ENCODE results near the gene HTN3. TPM values are rescaled to one million over a fixed set of nuclear protein-coding genes. Genes with fewer than 3 reads are reported as not detected.
"Not testable (repeated sequence)": the region's sequence is repeated elsewhere in the genome, so short reads cannot be mapped to it uniquely, and the experiment has no call there.

The HTN3 gene
- total RNA-seq (2014; rRNA removed; shearing (Covaris generic)): not detected in 2 replicates

DNA sequence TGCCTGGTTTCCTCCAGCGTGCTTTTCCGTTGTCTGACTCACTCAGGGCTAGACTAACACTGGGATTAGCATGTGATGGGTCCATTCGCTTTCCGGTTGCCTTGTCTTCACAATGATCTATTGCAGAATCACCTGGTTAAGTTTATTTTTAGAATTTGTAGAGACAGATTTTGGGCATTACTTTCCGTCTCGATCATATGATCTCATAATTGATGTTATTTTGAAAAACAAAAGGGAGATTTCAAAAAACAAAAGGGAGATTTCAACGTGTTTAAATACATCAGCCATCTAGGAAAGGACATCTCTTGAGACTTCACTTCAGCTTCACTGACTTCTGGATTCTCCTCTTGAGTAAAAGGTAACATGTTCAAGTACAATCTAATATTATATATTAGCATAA is at the start of gene HTN3:
TSS of gene HTN3 (plus strand) at position 301 of the 400 bp plus-strand sequence. CDS start 2,282 bp downstream, outside the sequence.
- DNase-seq (ENCODE audit: low spot score); in situ Hi-C loops (cut with HindIII; ENCODE audit: low sequenced_read_pairs): not testable (repeated sequence)

- in situ Hi-C loops (cut with HindIII; ENCODE audit: low sequenced_read_pairs): no loop called here
- DNase-seq (ENCODE audit: low spot score): no peak
Observed at GRCh38 chr4:69984030-69984443, 44.2 kb upstream of the HTN3 start.

DNA sequence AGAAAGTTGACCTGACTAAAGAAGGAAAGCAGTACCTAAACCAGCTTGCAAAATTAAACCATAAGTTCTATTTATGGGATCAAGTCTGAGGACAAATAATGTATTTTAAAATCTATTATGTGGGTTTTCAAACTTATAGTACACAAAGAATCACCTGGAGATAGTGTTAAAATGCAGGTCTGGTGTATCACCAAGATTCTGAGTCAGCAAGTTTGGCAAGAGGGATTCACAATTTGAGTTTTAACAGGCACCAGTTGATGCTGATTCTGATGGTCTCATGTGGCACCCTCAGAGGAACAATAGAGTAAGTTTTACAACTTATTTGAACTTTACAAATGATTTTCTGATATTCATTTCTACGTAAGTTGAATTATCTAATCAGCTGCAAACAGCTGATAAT is 41.6 kb upstream of the HTN3 start:
- in situ Hi-C loops (cut with HindIII; ENCODE audit: low sequenced_read_pairs): no loop called here
- DNase-seq (ENCODE audit: low spot score): no peak

GRCh38 chr4:69991016-69991415 is 37.2 kb upstream of the HTN3 start:
- no peak for DNase-seq (ENCODE audit: low spot score)
- in situ Hi-C loops (cut with HindIII; ENCODE audit: low sequenced_read_pairs): no loop called here

DNA sequence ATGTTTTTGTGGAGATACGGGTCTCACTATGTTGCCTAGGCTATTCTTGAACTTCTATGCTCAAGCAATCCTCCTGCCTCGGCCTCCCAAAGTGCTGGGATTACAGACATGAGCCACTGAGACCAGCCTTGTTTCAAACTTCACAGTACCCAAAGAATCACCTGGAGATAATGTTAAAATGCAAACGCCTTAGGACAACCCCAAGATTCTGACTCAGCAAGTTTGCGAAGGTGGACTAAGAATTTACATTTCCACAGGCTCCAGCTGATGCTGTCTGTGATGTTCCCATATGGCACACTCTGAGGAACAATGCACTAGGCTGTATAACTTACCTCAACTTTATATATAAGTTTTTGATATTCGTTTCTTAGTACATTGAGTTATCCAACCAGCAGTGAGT is 33.5 kb upstream of the HTN3 start:
- in situ Hi-C loops (cut with HindIII; ENCODE audit: low sequenced_read_pairs): no loop called here
- no peak for DNase-seq (ENCODE audit: low spot score)

GRCh38 chr4:69995526-69996016 is 32.7 kb upstream of the HTN3 start, which contains the start of gene STATH:
Gene STATH, plus strand, starts transcription at chr4:69995966. Its CDS starts 2,472 bp downstream, at chr4:69998438.
- no peak for DNase-seq (ENCODE audit: low spot score)
- in situ Hi-C loops (cut with HindIII; ENCODE audit: low sequenced_read_pairs): no loop called here

DNA sequence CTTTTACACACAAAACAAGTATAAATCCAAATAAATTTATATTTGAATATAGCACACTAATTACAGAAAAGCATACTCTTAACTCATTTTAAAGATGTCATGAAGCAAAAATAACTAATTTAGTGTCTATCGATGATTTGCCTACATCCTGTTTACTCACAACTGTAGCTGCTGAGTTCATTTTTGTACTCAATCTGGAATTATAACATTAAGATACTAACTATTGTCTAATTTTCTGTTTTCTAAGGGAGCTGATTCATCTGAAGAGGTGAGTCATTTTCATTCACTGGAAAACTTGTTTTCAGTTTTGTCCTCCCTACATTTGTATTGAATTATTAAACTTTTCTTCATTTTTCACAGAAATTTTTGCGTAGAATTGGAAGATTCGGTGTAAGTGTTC is 28.8 kb upstream of the HTN3 start:
- no peak for DNase-seq (ENCODE audit: low spot score)
- in situ Hi-C loops (cut with HindIII; ENCODE audit: low sequenced_read_pairs): no loop called here

DNA sequence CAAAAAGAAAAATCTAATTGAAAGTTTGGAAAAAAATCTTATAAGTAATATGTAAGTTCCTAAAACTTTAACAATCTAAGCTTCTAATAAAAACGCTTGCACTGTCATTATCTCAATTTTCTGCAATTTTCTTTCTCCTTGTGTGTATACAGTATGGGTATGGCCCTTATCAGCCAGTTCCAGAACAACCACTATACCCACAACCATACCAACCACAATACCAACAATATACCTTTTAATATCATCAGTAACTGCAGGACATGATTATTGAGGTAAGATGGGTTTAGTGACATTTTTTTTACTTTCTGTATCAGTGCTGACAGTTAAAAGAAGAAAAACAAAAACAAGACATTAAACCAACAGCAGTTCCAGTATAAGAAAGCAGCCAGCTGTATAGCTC is 27.5 kb upstream of the HTN3 start:
- DNase-seq (ENCODE audit: low spot score): no peak
- in situ Hi-C loops (cut with HindIII; ENCODE audit: low sequenced_read_pairs): no loop called here

GRCh38 chr4:70002507-70002906 is 25.8 kb upstream of the HTN3 start:
- in situ Hi-C loops (cut with HindIII; ENCODE audit: low sequenced_read_pairs): no loop called here
- no peak for DNase-seq (ENCODE audit: low spot score)

DNA sequence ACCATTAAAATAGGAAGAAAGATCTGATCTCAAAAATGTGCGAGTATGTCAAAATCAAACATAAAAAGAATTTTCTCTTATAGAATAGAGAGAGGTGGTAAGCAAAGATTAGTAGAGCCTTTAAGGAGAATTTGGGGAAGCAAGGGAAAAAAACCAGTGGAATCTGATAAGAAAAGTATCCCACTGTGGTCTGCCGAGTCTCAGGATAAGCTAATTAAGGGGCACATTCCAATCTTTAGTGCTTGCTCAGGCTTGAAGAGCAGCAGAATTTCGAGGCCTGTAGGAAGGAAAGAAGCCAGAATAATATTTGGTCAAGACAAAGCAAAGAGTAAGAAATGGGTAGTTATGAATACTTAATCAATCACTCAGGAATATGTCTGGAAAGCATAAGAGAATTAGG is 19.5 kb upstream of the HTN3 start:
- no peak for DNase-seq (ENCODE audit: low spot score)
- in situ Hi-C loops (cut with HindIII; ENCODE audit: low sequenced_read_pairs): no loop called here

- DNase-seq (ENCODE audit: low spot score); in situ Hi-C loops (cut with HindIII; ENCODE audit: low sequenced_read_pairs): not testable (repeated sequence)
Observed at GRCh38 chr4:70019006-70019405, 9.3 kb upstream of the HTN3 start.

DNA sequence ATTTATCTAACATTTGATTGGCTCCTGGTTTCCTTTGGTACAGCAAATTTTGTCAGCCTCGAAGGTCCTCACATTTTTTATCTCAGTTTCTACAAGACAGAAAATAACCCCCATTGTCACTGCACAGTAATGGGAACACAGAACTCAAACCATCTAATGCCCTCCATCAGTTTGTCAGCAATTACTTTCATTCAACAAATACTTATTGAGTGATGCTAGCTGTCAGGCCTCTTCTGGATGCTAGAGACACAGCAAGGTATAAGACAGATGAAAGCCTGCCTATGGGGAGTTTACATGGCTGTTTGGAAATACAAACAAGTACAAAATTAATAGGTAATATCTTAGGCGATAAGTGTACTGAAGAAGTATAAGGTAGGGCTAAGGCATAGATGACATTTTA is 5.0 kb upstream of the HTN3 start:
- no peak for DNase-seq (ENCODE audit: low spot score)
- in situ Hi-C loops (cut with HindIII; ENCODE audit: low sequenced_read_pairs): no loop called here

DNA sequence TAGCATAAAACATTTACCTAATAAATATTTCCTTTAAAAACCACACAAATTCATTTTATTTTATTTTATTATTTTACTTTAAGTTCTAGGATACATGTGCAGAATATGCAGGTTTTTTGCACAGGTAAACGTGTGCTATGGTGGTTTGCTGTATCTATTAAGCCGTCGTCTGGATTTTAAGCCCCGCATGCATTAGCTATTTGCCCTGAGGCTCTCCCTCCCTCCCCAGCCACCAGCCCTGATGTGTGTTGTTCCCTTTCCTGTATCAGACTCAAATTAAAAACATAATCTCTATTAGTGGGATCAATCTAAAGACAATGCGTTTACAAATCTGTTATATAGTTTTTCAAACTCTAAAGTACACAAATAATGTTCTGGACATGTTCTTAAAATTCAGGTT is 1.2 kb upstream of the HTN3 start:
- DNase-seq (ENCODE audit: low spot score): no peak
- in situ Hi-C loops (cut with HindIII; ENCODE audit: low sequenced_read_pairs): no loop called here

- in situ Hi-C loops (cut with HindIII; ENCODE audit: low sequenced_read_pairs); DNase-seq (ENCODE audit: low spot score): not testable (repeated sequence)
Observed at GRCh38 chr4:70037559-70037958, 9.3 kb downstream of the HTN3 start.

DNA sequence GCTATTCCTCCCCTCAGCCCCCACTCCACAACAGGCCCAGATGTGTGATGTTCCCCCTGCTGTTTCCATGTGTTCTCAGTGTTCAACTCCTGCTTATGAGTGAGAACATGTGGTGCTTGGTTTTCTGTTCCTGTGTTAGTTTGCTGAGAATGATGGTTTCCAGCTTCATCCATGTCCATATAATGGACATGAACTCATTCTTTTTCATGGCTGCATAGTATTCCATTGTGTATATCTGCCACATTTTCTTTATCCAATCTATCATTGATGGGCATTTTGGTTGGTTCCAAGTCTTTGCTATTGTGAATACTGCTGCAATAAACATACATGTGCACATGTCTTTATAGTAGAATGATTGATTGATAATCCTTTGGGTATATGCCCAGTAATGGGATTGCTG is 11.7 kb downstream of the HTN3 start:
- DNase-seq (ENCODE audit: low spot score); in situ Hi-C loops (cut with HindIII; ENCODE audit: low sequenced_read_pairs): not testable (repeated sequence)

DNA sequence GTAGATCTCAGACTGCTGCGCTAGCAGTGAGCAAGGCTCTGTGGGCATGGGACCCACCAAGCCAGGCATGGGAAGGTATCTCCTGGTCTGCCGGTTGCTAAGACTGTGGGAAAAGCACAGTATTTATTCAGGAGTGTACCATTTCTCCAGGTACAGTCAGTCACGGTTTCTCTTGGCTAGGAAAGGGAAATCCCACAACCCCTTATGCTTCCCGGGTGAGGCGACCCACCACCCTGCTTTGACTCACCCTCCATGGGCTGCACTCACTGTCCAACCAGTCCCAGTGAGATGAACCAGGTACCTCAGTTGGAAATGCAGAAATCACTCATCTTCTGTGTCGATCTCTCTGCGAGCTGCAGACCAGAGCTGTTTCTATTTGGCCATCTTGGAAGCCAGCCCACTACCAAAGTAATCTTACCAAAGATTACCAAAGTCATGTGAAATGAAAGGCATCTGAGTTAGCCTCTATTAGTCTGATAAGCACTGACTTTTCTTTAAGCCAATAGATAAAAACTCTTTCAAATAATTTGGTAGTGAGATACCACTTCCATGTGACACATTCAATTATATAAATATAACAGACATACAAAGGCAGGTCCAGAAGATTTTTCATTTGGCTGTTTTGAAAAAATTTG is 13.5 kb downstream of the HTN3 start:
- in situ Hi-C loops (cut with HindIII; ENCODE audit: low sequenced_read_pairs): no loop called here
- DNase-seq (ENCODE audit: low spot score): no peak

DNA sequence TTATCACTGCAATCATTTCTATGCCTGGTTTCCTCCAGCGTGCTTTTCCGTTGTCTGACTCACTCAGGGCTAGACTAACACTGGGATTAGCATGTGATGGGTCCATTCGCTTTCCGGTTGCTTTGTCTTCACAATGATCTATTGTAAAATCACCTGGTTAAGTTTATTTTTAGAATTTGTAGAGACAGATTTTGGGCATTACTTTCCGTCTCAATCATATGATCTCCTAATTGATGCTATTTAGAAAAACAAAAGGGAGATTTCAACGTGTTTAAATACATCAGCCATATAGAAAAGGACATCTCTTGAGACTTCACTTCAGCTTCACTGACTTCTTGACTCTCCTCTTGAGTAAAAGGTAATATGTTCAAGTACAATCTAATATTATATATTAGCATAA is 21.9 kb downstream of the HTN3 start, which contains the start of gene HTN1:
TSS of gene HTN1 (plus strand) at position 301 of the 400 bp plus-strand sequence. CDS start 2,639 bp downstream, outside the sequence.
- in situ Hi-C loops (cut with HindIII; ENCODE audit: low sequenced_read_pairs); DNase-seq (ENCODE audit: low spot score): not testable (repeated sequence)

DNA sequence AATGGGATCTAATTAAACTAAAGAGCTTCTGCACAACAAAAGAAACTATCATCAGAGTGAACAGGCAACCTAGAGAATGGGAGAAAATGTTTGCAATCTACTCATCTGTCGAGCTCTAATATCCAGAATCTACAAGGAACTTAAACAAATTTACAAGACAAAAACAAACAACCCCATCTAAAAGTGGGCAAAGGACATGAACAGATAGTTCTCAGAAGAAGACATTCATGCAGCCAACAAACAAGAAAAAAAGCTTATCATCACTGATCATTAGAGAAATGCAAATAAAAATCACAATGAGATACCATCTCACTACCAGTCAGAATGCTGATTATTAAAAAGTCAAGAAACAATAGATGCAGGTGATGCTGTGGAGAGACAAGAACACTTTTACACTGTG is 28.3 kb downstream of the HTN3 start:
- in situ Hi-C loops (cut with HindIII; ENCODE audit: low sequenced_read_pairs); DNase-seq (ENCODE audit: low spot score): not testable (repeated sequence)

GRCh38 chr4:70057651-70058050 is 29.4 kb downstream of the HTN3 start:
- DNase-seq (ENCODE audit: low spot score): no peak
- in situ Hi-C loops (cut with HindIII; ENCODE audit: low sequenced_read_pairs): no loop called here

GRCh38 chr4:70059149-70059548 is 30.9 kb downstream of the HTN3 start:
- in situ Hi-C loops (cut with HindIII; ENCODE audit: low sequenced_read_pairs): no loop called here
- DNase-seq (ENCODE audit: low spot score): no peak

GRCh38 chr4:70062000-70062399 is 33.7 kb downstream of the HTN3 start:
- in situ Hi-C loops (cut with HindIII; ENCODE audit: low sequenced_read_pairs): no loop called here
- no peak for DNase-seq (ENCODE audit: low spot score)
